Testis (tissue), 3 donors: ENCODE results near the gene KLHL2. TPM values are rescaled to one million over a fixed set of nuclear protein-coding genes. Genes with fewer than 3 reads are reported as not detected.
"Not testable (repeated sequence)": the region's sequence is repeated elsewhere in the genome, so short reads cannot be mapped to it uniquely, and the experiment has no call there.

Experiments
- DNase-seq: peaks from one replicate; pipeline ENCODE4 v3.0.0-alpha.2; 2019
- H3K27ac ChIP-seq, 2 donors: fragments of 200-600 bp; sonication (generic); one replicate each; pipeline ENCODE4 v1.5.1; 2019
- H3K27me3 ChIP-seq: fragments of 200-600 bp; sonication (generic); one replicate; pipeline ENCODE4 v1.5.1; 2019
- H3K36me3 ChIP-seq: fragments of 200-600 bp; sonication (generic); one replicate; pipeline ENCODE4 v1.5.1; 2017; ENCODE audit warnings: low read depth; ENCODE audit errors: missing control alignments
- H3K4me1 ChIP-seq: fragments of 200-600 bp; sonication (generic); one replicate; pipeline ENCODE4 v1.5.1; 2019
- H3K4me3 ChIP-seq, 2 donors: fragments of 200-600 bp; sonication (generic); one replicate each; pipeline ENCODE4 v1.5.1; 2017 to 2019
- H3K9me3 ChIP-seq: fragments of 200-600 bp; sonication (generic); one replicate; pipeline ENCODE4 v1.5.1; 2017
- CTCF ChIP-seq, 3 experiments: fragments of 450-650 bp in 2 of 3; fragments of 200-600 bp in 1 of 3; sonication (generic) in 1 of 3; IDR thresholded peaks; one replicate each; pipeline ENCODE4 v1.5.1; 2016 to 2019; ENCODE audit warnings: antibody characterized with exemption in 3 of 3, mild to moderate bottlenecking in 2 of 3, moderate library complexity in 1 of 3
- POLR2A ChIP-seq: fragments of 450-650 bp; IDR thresholded peaks from one replicate; pipeline ENCODE4 v1.6.1; 2017; ENCODE audit warnings: antibody characterized with exemption, mild to moderate bottlenecking, moderate library complexity
- WGBS, 2 donors: methylation state at CpG; one replicate each; pipeline ENCODE4 v1.1.5; 2018; 5-methylcytosine and 5-hydroxymethylcytosine counted together
- intact Hi-C: fragments of 100-400 bp; cut with DNase I; formaldehyde crosslinking; loops from one replicate; pipeline ENCODE4 v1.15.1; 2023; ENCODE audit warnings: low total_unique reads
- polyA plus RNA-seq: library from polyadenylated mRNA; stranded (reverse); fragments of 350-450 nt; fragmentation: Illumina TruSeq; extraction: RNeasy Lipid Tissue Mini Kit (QIAGEN cat#74804); gene quantifications from one replicate; pipeline ENCODE4 v1.2.3, GENCODE V29; 2014; ENCODE audit warnings: low read depth, low replicate concordance; ENCODE audit not compliant: insufficient read depth
- total RNA-seq, 2 donors: library from RNA; depleted of rRNA; stranded (reverse); fragments of >200 nt; gene quantifications; one replicate each; pipeline ENCODE4 v1.2.3, GENCODE V29; 2016

KLHL2 gene
- total and polyA plus RNA-seq, 3 donors from 2014 or later: 14.7 to 26.7 (median 20.9) TPM

- H3K4me1 ChIP-seq, DNase-seq, H3K4me3 ChIP-seq, H3K27me3 ChIP-seq, H3K36me3 ChIP-seq, H3K27ac ChIP-seq, H3K9me3 ChIP-seq, intact Hi-C loops: not testable (repeated sequence)
- 76 to 87% methylated on average over 4 of the region's 4 CpGs for WGBS, 2 donors
Measured at GRCh38 chr4:165232623-165233433, 25.5 kb downstream of the KLHL2 start.

- intact Hi-C loops: loop anchor here (2.0 kb wide), 1 partner anchor 62 kb away; no protein-coding TSS in a partner anchor
- Histone ChIP-seq H3K27me3 (no peaks in the 10 kb centered on the region), H3K27ac (no peak overlapping the region), H3K4me1 (no peaks in the 10 kb centered on the region), H3K9me3 (no peaks in the 10 kb centered on the region), H3K4me3 (no peak overlapping the region), H3K36me3 (no peaks in the 10 kb centered on the region)
- TF ChIP-seq POLR2A (no peak), CTCF (IDR thresholded peaks at IDR 0.05) (no peak)
- no peak for DNase-seq
- 86 to 87% methylated on average over 5 of the region's 5 CpGs for WGBS, 2 donors
Measured at GRCh38 chr4:165234766-165235165, 27.4 kb downstream of the KLHL2 start.

GRCh38 chr4:165236852-165237251, 29.5 kb downstream of the KLHL2 start:
- no CpG with 5 or more reads among the region's 1 CpG for WGBS, 2 donors
- H3K4me1 ChIP-seq, H3K27me3 ChIP-seq, H3K36me3 ChIP-seq, intact Hi-C loops, DNase-seq, H3K4me3 ChIP-seq, H3K9me3 ChIP-seq, H3K27ac ChIP-seq: not testable (repeated sequence)

- H3K27me3 ChIP-seq, H3K4me3 ChIP-seq, H3K27ac ChIP-seq, H3K36me3 ChIP-seq, H3K4me1 ChIP-seq, DNase-seq, H3K9me3 ChIP-seq, intact Hi-C loops: not testable (repeated sequence)
- WGBS, 2 donors: 62 to 74% methylated on average over 5 of the region's 5 CpGs
Measured at GRCh38 chr4:165238041-165238640, 30.8 kb downstream of the KLHL2 start.

- intact Hi-C loops: not testable (repeated sequence)
Measured at GRCh38 chr4:165240761-165241160, 33.4 kb downstream of the KLHL2 start.

GRCh38 chr4:165244148-165244547, 36.8 kb downstream of the KLHL2 start:
- H3K36me3 ChIP-seq, H3K27me3 ChIP-seq, DNase-seq, H3K4me3 ChIP-seq, intact Hi-C loops, H3K27ac ChIP-seq, H3K9me3 ChIP-seq, H3K4me1 ChIP-seq: not testable (repeated sequence)
- WGBS, 2 donors: 94% methylated on average over 2 of the region's 2 CpGs

More at GRCh38 chr4:165240761-165241160, 33.4 kb downstream of the KLHL2 start:
- H3K27ac ChIP-seq, H3K27me3 ChIP-seq, H3K9me3 ChIP-seq, H3K36me3 ChIP-seq, DNase-seq, H3K4me1 ChIP-seq, H3K4me3 ChIP-seq: not testable (repeated sequence)

- H3K9me3 ChIP-seq, H3K4me1 ChIP-seq, H3K4me3 ChIP-seq, H3K36me3 ChIP-seq, DNase-seq, intact Hi-C loops, H3K27me3 ChIP-seq, H3K27ac ChIP-seq: not testable (repeated sequence)
- 93 to 95% methylated on average over 10 of the region's 10 CpGs for WGBS, 2 donors
Measured at GRCh38 chr4:165244587-165245186, 37.3 kb downstream of the KLHL2 start.
